ENCODE data around the gene PAX8.

The PAX8 gene

GRCh38 chr2:113172721-113173541 is 105.8 kb downstream of the PAX8 start:
- no peak for DNase-seq

GRCh38 chr2:113171334-113172075 is 107.2 kb downstream of the PAX8 start:
- DNase-seq = no peak

GRCh38 chr2:113169586-113169985 is 109.1 kb downstream of the PAX8 start:
- no peak for DNase-seq

- DNase-seq = no peak
Observed at GRCh38 chr2:113169002-113169530, 109.7 kb downstream of the PAX8 start.

GRCh38 chr2:113167962-113168340 is 110.8 kb downstream of the PAX8 start:
- no peak for DNase-seq

GRCh38 chr2:113167115-113167932 is 111.4 kb downstream of the PAX8 start:
- no peak for DNase-seq

GRCh38 chr2:113166187-113166645 is 112.5 kb downstream of the PAX8 start:
- no peak for DNase-seq
